ENCODE data around the gene IGFBP5.

DNA sequence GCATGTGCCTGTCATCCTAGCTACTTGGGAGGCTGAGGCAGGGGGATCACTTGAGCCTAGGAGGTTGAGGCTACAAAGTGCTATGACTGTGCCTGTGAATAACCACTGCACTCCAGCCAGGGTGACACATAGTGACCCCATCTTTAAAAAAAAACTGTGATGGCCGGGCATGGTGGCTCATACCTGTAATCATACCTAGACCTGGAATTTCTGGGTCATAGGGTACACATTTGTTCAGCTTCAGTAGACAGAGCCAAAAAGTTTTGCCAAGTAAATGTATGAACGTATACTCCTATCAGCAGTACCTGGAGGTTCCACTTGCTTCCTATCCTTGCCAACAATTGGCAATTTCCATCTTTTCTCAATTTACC lies 68.5 kb downstream of the IGFBP5 start:
- TF ChIP-seq EP300 (IDR thresholded peaks at IDR 0.05; ENCODE audit: borderline replicate concordance), result no peak
- TF ChIP-seq, protein P1, sequence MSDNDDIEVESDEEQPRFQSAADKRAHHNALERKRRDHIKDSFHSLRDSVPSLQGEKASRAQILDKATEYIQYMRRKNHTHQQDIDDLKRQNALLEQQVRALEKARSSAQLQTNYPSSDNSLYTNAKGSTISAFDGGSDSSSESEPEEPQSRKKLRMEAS (IDR thresholded peaks at IDR 0.05), result no peak
- no peak for TF ChIP-seq CEBPB (IDR thresholded peaks at IDR 0.05)
- no peak for TF ChIP-seq YY1 (IDR thresholded peaks at IDR 0.05; ENCODE audit: low read depth)
